Heart right ventricle (tissue), 16 donors: ENCODE results near the gene DPF3. TPM values are rescaled to one million over a fixed set of nuclear protein-coding genes. Genes with fewer than 3 reads are reported as not detected.

Experiments used
- ATAC-seq, 8 donors: fragments of 200-7000 bp; cut with Tn5 transposase; one replicate each; pipeline ENCODE4 v1.9.1; 2020; ENCODE audit warnings: mild to moderate bottlenecking in 8 of 8, moderate library complexity in 8 of 8, moderate number of reproducible peaks in 1 of 8
- DNase-seq, 2 donors: peaks; one replicate each; pipeline ENCODE4 v3.0.0-alpha.2; 2020
- H3K27ac ChIP-seq, 10 donors: fragments of 200-600 bp; sonication (generic) in 2 of 10; one replicate each; pipeline versions ENCODE4 v1.5.0 to v1.8.0; 2020 to 2022; ENCODE audit warnings: mild to moderate bottlenecking in 3 of 10
- H3K27me3 ChIP-seq, 7 donors: fragments of 200-600 bp; one replicate each; pipeline ENCODE4 v1.8.0; 2021 to 2022; ENCODE audit warnings: mild to moderate bottlenecking in 2 of 7
- H3K36me3 ChIP-seq, 9 donors: fragments of 200-600 bp; sonication (generic) in 1 of 9; one replicate each; pipeline versions ENCODE4 v1.5.0 to v1.8.0; 2020 to 2022; ENCODE audit warnings: mild to moderate bottlenecking in 2 of 9
- H3K4me1 ChIP-seq, 9 donors: fragments of 200-600 bp; sonication (generic) in 1 of 9; one replicate each; pipeline versions ENCODE4 v1.5.0 to v1.8.0; 2020 to 2022; ENCODE audit warnings: mild to moderate bottlenecking in 4 of 9
- H3K4me3 ChIP-seq, 10 donors: fragments of 200-600 bp; sonication (generic) in 2 of 10; one replicate each; pipeline versions ENCODE4 v1.5.0 to v1.8.0; 2020 to 2022; ENCODE audit warnings: mild to moderate bottlenecking in 7 of 10, moderate library complexity in 2 of 10
- H3K9me3 ChIP-seq, 11 donors: fragments of 200-600 bp in 10 of 11; sonication (generic) in 2 of 11; one replicate each; pipeline versions ENCODE4 v1.5.0 to v1.8.0; 2013 to 2022; ENCODE audit warnings: mild to moderate bottlenecking in 2 of 11, control low read depth in 1 of 11, moderate library complexity in 1 of 11
- WGBS, 2 donors: extraction: QIAGEN DNeasy Blood & Tissue Kit; methylation state at CpG; one replicate each; pipeline ENCODE4 v1.1.7; 2013; ENCODE audit warnings: inconsistent platforms in 1 of 2; 5-methylcytosine and 5-hydroxymethylcytosine counted together
- intact Hi-C, 10 donors: fragments of 100-400 bp; cut with DNase I; formaldehyde crosslinking; loops; one replicate each; pipeline versions ENCODE4 v1.11.1 to v1.14.2; 2022
- polyA plus RNA-seq, 2 donors: library from polyadenylated mRNA; stranded (reverse); fragments of 200-250 nt; gene quantifications; one replicate each; pipeline ENCODE4 v1.2.3, GENCODE V29; 2013
- total RNA-seq, 10 donors: library from RNA; stranded (reverse); fragmentation: NEBNext Ultra II Directional in 3 of 10; extraction: Animal tissue kit (Norgen Biotek cat#: 25700) in 3 of 10; gene quantifications; one replicate each; pipeline versions ENCODE4 v1.2.1 to v1.2.4, GENCODE V29; 2021 to 2023
- TF ChIP-seq, protein P1 (sequence below), 9 donors: fragments of 200-600 bp; sonication (generic) in 2 of 9; IDR thresholded peaks; one replicate each; pipeline versions ENCODE4 v1.5.0 to v1.8.0; 2021 to 2022; ENCODE audit warnings: antibody characterized with exemption in 9 of 9, mild to moderate bottlenecking in 5 of 9, moderate library complexity in 1 of 9
- donor health status: Arrhythmogenic right ventricular cardiomyopathy.
- donor health status: ischemic (EF 13 %, LVEDD 7.1; RV severe dilation, severe dysfunction).
- donor health status: healthy with polysubstance abuse.
- donor health status: DM: no; HTN: yes; CAD: no.
- donor health status: DM: no; HTN: no; CAD: no.
- donor health status: ischemic (EF 25% LVEDD 6.9; RV normal size, moderate dysfunction).
- donor health status: ischemic (EF 25% LVEDD 5.7; RV mildly dilated, moderate dysfunction).
- donor health status: healthy.
- donor health status: DM: yes; HTN: yes; CAD: no.
- donor health status: Ischemic cardiomyopathy.
- donor health status: ischemic (EF 35%, LVEDD 5.7; RV mildly dilated, moderate dysfunction).
- donor health status: nonischemic (EF 11% LVEDD 7.7; RV severe dilation, severe dysfunction).
- donor health status: DM: yes; HTN: yes; CAD: no.
- donor health status: PGD.
- donor health status: ischemic (EF 29% LVEDD 5.4; RV normal size, mild dysfunction).
- donor health status: nonischemic (EF 23%, LVEDD 6.1; RV moderate dilation, normal function).

Gene DPF3
- total and polyA plus RNA-seq, 12 donors = 3.8 to 52.3 (median 35.6) TPM

DNA sequence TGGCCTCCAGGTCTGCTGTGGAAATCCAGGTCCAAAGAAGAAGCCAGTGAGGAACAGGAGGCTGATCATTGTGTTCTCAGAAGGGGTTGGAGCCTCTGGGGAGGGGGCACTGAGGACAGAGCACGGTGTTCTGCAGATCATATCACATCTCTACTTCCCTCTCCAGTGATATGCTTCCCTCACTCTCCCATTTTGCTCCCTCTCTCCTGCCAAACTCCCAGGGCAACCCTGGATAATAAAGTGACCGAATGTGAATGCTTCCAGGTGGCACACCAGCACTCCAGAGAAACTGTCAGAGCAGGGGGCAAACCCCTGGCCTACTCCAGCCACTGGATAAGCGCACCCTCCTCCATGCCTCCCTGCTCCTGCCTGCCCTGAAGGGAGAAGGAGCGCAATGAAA, 57.8 kb downstream of the DPF3 start:
- Histone ChIP-seq H3K27me3 (no peaks in the 10 kb centered on the region), H3K4me1 (peaks cover 0 to 27% (median 7%) of the 10 kb centered on the region in 9 donors), H3K36me3 (no peaks in the 10 kb centered on the region), H3K27ac (peak overlapping the region in 1 of 10 donors; percentile 9), H3K4me3 (no peak overlapping the region), H3K9me3 (no peaks in the 10 kb centered on the region)
- TF ChIP-seq, protein P1, sequence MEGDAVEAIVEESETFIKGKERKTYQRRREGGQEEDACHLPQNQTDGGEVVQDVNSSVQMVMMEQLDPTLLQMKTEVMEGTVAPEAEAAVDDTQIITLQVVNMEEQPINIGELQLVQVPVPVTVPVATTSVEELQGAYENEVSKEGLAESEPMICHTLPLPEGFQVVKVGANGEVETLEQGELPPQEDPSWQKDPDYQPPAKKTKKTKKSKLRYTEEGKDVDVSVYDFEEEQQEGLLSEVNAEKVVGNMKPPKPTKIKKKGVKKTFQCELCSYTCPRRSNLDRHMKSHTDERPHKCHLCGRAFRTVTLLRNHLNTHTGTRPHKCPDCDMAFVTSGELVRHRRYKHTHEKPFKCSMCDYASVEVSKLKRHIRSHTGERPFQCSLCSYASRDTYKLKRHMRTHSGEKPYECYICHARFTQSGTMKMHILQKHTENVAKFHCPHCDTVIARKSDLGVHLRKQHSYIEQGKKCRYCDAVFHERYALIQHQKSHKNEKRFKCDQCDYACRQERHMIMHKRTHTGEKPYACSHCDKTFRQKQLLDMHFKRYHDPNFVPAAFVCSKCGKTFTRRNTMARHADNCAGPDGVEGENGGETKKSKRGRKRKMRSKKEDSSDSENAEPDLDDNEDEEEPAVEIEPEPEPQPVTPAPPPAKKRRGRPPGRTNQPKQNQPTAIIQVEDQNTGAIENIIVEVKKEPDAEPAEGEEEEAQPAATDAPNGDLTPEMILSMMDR (IDR thresholded peaks at IDR 0.05) = no peak
- WGBS, 2 donors = 67 to 72% methylated on average over 4 of the region's 4 CpGs
- ATAC-seq = peak in 4 of 8 donors; percentile 22 to 55 (median 47)
- DNase-seq = no peak
- intact Hi-C loops = no loop called here

- Histone ChIP-seq H3K9me3 (no peaks in the 10 kb centered on the region), H3K4me3 (no peak overlapping the region), H3K27me3 (no peaks in the 10 kb centered on the region), H3K27ac (no peak overlapping the region), H3K4me1 (peaks cover 0 to 46% (median 18%) of the 10 kb centered on the region in 9 donors), H3K36me3 (no peaks in the 10 kb centered on the region)
- intact Hi-C loops = loop anchor here in 3 of 10 donors (5.0 kb wide), 1 partner anchor 59 kb away; the partner anchor contains the start of gene DPF3 (in 3 of the 3)
- no peak for DNase-seq
- WGBS, 2 donors = 77 to 80% methylated on average over 9 of the region's 9 CpGs
- TF ChIP-seq, protein P1 (IDR thresholded peaks at IDR 0.05) = no peak
- no peak for ATAC-seq
These were observed 60.7 kb downstream of the DPF3 start for GRCh38 chr14:72833174-72833573.

DNA sequence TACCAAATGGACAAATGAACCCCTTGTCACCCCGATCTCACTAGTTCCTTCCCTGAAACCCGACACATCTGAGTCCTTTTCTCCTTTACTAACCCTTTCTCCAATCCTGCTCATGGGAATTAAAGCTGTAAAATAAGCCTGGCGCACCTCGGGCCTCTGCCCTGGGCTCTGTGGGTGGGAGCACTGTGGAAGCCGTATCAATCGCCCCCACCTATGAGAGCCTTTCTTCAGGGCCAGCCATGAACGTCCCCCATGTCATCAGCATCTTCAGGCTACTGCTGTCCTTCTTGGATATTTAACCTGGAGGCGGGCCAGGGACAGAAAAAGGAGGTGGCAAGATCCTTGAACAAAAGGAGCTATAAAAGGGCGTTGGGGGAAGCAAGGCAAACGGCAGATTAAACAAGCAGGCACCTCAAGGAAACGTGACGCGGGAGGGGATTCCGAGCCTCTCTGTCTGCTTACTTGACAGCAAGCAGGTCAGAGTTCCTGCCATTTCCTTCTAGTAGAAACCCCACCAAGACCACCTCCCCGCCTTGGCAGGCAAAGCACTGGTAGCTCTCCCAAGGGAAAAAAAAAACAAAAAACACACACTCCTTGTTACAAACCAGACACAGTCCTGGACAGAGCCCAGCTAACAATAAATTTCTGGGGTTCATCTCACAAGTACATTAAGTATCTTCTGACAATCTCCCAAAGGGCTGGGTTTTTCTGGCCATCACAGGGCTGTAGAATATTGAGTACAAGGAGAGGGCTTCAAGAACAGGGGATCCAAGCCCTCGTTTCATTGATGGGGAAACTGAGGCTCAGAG, 62.9 kb downstream of the DPF3 start:
- H3K4me1 ChIP-seq = peaks cover 0 to 39% (median 13%) of the 10 kb centered on the region in 9 donors
- no peaks in the 10 kb centered on the region for H3K9me3 ChIP-seq
- H3K27ac ChIP-seq = peak overlapping the region; percentile 35 to 82 (median 68)
- no peaks in the 10 kb centered on the region for H3K36me3 ChIP-seq
- H3K27me3 ChIP-seq = no peaks in the 10 kb centered on the region
- peak in 1 of 2 donors; percentile 18 for DNase-seq
- peak in 4 of 8 donors; percentile 6 to 40 (median 22) for ATAC-seq
- intact Hi-C loops = loop anchor here in 3 of 10 donors (5.0 kb wide), 1 partner anchor 61 kb away; the partner anchor contains the start of gene DPF3 (in 3 of the 3)
- TF ChIP-seq, protein P1 (IDR thresholded peaks at IDR 0.05) = no peak
- 20 to 26% methylated on average over 16 of the region's 16 CpGs for WGBS, 2 donors
- H3K4me3 ChIP-seq = peak overlapping the region in 2 of 10 donors; percentile 3 to 31

DNA sequence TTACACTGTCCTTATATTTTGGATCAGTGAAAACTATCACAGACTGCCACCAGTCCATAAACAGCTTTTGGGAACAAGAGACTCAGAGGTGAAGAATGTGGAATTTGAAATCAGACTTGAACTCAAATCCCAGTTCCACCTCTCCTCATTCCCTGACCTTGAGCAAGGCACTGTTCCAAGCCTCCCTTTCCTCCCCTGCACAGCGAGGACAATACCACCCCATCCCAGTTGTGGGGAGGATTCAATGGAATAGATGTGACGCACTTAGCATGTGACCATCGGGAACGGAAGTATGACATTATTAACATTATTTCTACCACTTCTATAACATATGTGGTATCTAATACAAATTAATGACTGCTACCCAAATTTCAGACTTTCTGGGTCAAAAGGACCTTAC, 63.5 kb downstream of the DPF3 start:
- Histone ChIP-seq H3K36me3 (no peaks in the 10 kb centered on the region), H3K27me3 (no peaks in the 10 kb centered on the region), H3K4me1 (peaks cover 0 to 39% (median 17%) of the 10 kb centered on the region in 9 donors), H3K27ac (peak overlapping the region; percentile 35 to 82 (median 68)), H3K9me3 (no peaks in the 10 kb centered on the region), H3K4me3 (peak overlapping the region in 2 of 10 donors; percentile 3 to 31)
- WGBS, 2 donors = 36 to 54% methylated on average over 4 of the region's 4 CpGs
- intact Hi-C loops = loop anchor here in 3 of 10 donors (5.0 kb wide), 1 partner anchor 62 kb away; the partner anchor contains the start of gene DPF3 (in 3 of the 3)
- TF ChIP-seq, protein P1 (IDR thresholded peaks at IDR 0.05) = no peak
- ATAC-seq (peak in 7 of 8 donors; percentile 36 to 76 (median 64)), DNase-seq (peak in 1 of 2 donors; percentile 32)
